CD4-positive, CD25-positive, alpha-beta regulatory T cell (primary cell): ENCODE results near the gene CFAP100. TPM values are rescaled to one million over a fixed set of nuclear protein-coding genes. Genes with fewer than 3 reads are reported as not detected.

Experiments used
- ATAC-seq, 2 donors: fragments of 150-1000 bp; cut with Tn5 transposase; one replicate each; pipeline ENCODE4 v1.10.0; 2021; ENCODE audit warnings: low read depth in 2 of 2, moderate number of reproducible peaks in 2 of 2, moderate library complexity in 1 of 2
- DNase-seq, 3 donors: peaks; one replicate each; pipeline versions ENCODE4 v3.0.0 to v3.0.0-alpha.2; 2012 to 2022; ENCODE audit warnings: mixed read lengths in 1 of 3
- H3K27ac ChIP-seq: one replicate; pipeline ENCODE4 v1.7.0; 2013; ENCODE audit warnings: mild to moderate bottlenecking, low read length; ENCODE audit not compliant: insufficient read depth, poor library complexity, severe bottlenecking
- H3K27me3 ChIP-seq: one replicate; pipeline ENCODE4 v1.7.0; 2013; ENCODE audit warnings: low read length; ENCODE audit not compliant: control insufficient read depth, insufficient read depth
- H3K36me3 ChIP-seq: one replicate; pipeline ENCODE4 v1.7.0; 2013; ENCODE audit warnings: mild to moderate bottlenecking, low read length, moderate library complexity; ENCODE audit not compliant: control insufficient read depth, insufficient read depth
- H3K4me1 ChIP-seq: 2 replicates; pipeline ENCODE4 v1.7.0; 2013; ENCODE audit warnings: mild to moderate bottlenecking, low read length; ENCODE audit not compliant: insufficient read depth, control insufficient read depth, poor library complexity, severe bottlenecking
- H3K4me3 ChIP-seq: one replicate; pipeline ENCODE4 v1.7.0; 2013; ENCODE audit warnings: low read depth, mild to moderate bottlenecking, low read length, moderate library complexity
- H3K9me3 ChIP-seq, 2 experiments: 1 replicate in 1 of 2; 2 replicates in 1 of 2; pipeline ENCODE4 v1.7.0; 2013; ENCODE audit warnings: low read length in 2 of 2, mild to moderate bottlenecking in 1 of 2, moderate library complexity in 1 of 2; ENCODE audit not compliant: control insufficient read depth in 2 of 2
- H3K27ac Mint-ChIP-seq, 3 donors: one replicate each; pipeline ENCODE4 v1.8.0; 2020 to 2022; ENCODE audit warnings: mild to moderate bottlenecking in 3 of 3, mixed read lengths in 3 of 3, moderate library complexity in 2 of 3
- H3K27me3 Mint-ChIP-seq: one replicate; pipeline ENCODE4 v1.8.0; 2022; ENCODE audit warnings: mild to moderate bottlenecking, mixed read lengths
- H3K36me3 Mint-ChIP-seq: one replicate; pipeline ENCODE4 v1.8.0; 2020; ENCODE audit warnings: mixed read lengths
- H3K4me1 Mint-ChIP-seq, 4 donors: one replicate each; pipeline ENCODE4 v1.8.0; 2020 to 2022; ENCODE audit warnings: mixed read lengths in 4 of 4, mild to moderate bottlenecking in 1 of 4
- H3K4me3 Mint-ChIP-seq, 4 donors: one replicate each; pipeline ENCODE4 v1.8.0; 2020 to 2022; ENCODE audit warnings: mild to moderate bottlenecking in 4 of 4, mixed read lengths in 4 of 4, moderate library complexity in 3 of 4
- H3K9me3 Mint-ChIP-seq, 7 donors: one replicate each; pipeline ENCODE4 v1.8.0; 2020 to 2022; ENCODE audit warnings: mixed read lengths in 7 of 7, mild to moderate bottlenecking in 3 of 7, moderate library complexity in 2 of 7
- polyA plus RNA-seq, 4 donors: library from polyadenylated mRNA; unstranded; fragments of 300-500 nt; fragmentation: Illumina TruSeq; gene quantifications; one replicate each; pipeline ENCODE4 v1.2.3, GENCODE V29; 2021
- total RNA-seq: library from RNA; stranded (reverse); gene quantifications from one replicate; pipeline ENCODE4 v1.2.3, GENCODE V29; 2022

Gene CFAP100
- total and polyA plus RNA-seq, 5 donors from 2014 or later: not detected

GRCh38 chr3:126373682-126374601, 20.8 kb upstream of the CFAP100 start:
- DNase-seq (no peak), ATAC-seq (no peak)
- Mint-ChIP-seq H3K9me3 (peaks cover 0 to 2% (median 0%) of the 10 kb centered on the region in 7 donors), H3K27me3 (peaks cover 4% of the 10 kb centered on the region), H3K27ac (no peak overlapping the region), H3K4me3 (no peak overlapping the region), H3K4me1 (no peaks in the 10 kb centered on the region), H3K36me3 (no peaks in the 10 kb centered on the region)
- Histone ChIP-seq H3K27ac (no peak overlapping the region), H3K36me3 (no peaks in the 10 kb centered on the region), H3K9me3 (no peaks in the 10 kb centered on the region), H3K4me1 (no peaks in the 10 kb centered on the region), H3K27me3 (no peaks in the 10 kb centered on the region), H3K4me3 (no peak overlapping the region)

DNA sequence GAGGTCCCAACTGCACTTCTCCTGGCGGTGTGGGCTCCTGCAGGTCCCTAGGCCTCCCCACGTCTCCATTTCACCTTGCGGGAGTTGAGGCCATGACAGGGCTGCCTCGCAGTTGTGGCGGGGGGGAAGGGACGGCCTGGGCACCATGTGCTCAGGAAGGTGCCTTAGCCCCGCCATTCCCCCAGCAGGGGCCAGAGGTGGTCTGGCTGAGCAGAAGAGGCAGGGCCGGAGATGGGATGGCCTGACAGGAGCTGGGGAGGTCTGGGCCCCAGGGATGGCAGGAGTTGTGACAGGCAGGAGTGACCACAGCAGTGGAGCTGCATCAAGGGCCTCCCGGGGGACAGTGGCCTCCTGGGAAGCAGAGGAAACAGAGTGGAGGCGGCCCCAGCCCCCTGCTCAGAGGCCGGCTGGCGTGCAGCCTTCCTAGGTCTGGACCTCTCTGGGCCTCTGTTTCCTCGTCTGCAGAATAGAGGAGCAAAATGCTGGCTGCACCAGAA, 18.8 kb upstream of the CFAP100 start:
- ATAC-seq (no peak), DNase-seq (no peak)
- H3K4me3 ChIP-seq: no peak overlapping the region
- Mint-ChIP-seq H3K4me1 (no peaks in the 10 kb centered on the region), H3K9me3 (no peaks in the 10 kb centered on the region), H3K36me3 (no peaks in the 10 kb centered on the region), H3K27ac (no peak overlapping the region), H3K27me3 (peaks cover 4% of the 10 kb centered on the region), H3K4me3 (no peak overlapping the region)
- H3K36me3 ChIP-seq: no peaks in the 10 kb centered on the region
- H3K4me1 ChIP-seq: no peaks in the 10 kb centered on the region
- H3K9me3 ChIP-seq: no peaks in the 10 kb centered on the region
- no peaks in the 10 kb centered on the region for H3K27me3 ChIP-seq
- no peak overlapping the region for H3K27ac ChIP-seq

- H3K27ac ChIP-seq: no peak overlapping the region
- Mint-ChIP-seq H3K4me3 (no peak overlapping the region), H3K27me3 (peaks cover 4% of the 10 kb centered on the region)
Measured at GRCh38 chr3:126376444-126376843, 18.3 kb upstream of the CFAP100 start.

DNA sequence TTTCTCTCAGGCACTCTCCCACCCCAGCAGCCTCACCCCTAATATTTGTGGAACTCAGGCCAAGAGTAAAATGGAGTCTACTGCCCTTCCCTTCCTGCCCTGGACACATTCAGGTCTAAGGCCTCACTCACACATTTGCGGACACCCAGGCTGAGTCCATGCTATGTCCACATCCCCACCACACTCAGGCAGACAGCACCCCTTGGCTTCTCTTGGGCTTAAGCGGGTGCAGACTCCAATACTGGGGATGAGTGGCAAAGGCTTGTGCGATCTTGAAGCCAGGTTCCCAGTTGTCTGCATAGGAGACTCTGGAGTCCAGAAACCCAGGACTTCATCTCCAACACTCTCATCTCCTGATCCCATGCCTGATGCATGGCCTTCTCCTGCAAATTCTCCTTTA, 17.5 kb upstream of the CFAP100 start:
- Mint-ChIP-seq H3K4me3 (no peak overlapping the region), H3K9me3 (no peaks in the 10 kb centered on the region), H3K36me3 (no peaks in the 10 kb centered on the region), H3K27me3 (peaks cover 4% of the 10 kb centered on the region), H3K27ac (no peak overlapping the region), H3K4me1 (no peaks in the 10 kb centered on the region)
- no peak overlapping the region for H3K27ac ChIP-seq
- H3K9me3 ChIP-seq: no peaks in the 10 kb centered on the region
- H3K4me3 ChIP-seq: no peak overlapping the region
- no peak for DNase-seq
- H3K36me3 ChIP-seq: no peaks in the 10 kb centered on the region
- no peaks in the 10 kb centered on the region for H3K27me3 ChIP-seq
- H3K4me1 ChIP-seq: no peaks in the 10 kb centered on the region
- no peak for ATAC-seq

More at GRCh38 chr3:126376444-126376843, 18.3 kb upstream of the CFAP100 start:
- Histone ChIP-seq H3K9me3 (no peaks in the 10 kb centered on the region), H3K27me3 (no peaks in the 10 kb centered on the region), H3K4me1 (no peaks in the 10 kb centered on the region), H3K4me3 (no peak overlapping the region), H3K36me3 (no peaks in the 10 kb centered on the region)
- no peak overlapping the region for H3K27ac Mint-ChIP-seq
- H3K4me1 Mint-ChIP-seq: no peaks in the 10 kb centered on the region
- no peak for DNase-seq
- no peaks in the 10 kb centered on the region for H3K9me3 Mint-ChIP-seq
- H3K36me3 Mint-ChIP-seq: no peaks in the 10 kb centered on the region
- no peak for ATAC-seq

DNA sequence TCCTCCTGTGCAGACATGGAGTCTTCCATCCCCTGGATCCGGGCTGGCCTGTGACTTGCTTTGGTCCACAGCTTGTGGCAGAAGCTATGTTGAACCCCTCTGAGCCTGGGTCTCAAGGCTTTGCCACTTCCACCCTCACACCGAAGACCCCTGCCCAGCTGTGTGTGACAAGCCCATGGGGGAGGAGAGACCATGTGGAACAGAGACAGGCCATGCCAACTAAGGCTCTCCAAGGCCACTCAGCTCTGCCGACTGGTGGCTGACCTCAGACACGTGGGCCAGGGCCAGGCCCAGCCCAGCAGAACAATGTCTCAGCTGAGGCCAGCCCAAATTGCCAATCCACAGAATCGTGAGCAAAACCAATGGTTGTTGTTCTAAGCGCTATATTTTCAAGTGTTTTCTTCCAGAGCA, 16.4 kb upstream of the CFAP100 start:
- Mint-ChIP-seq H3K27ac (no peak overlapping the region), H3K36me3 (no peaks in the 10 kb centered on the region), H3K9me3 (peaks cover 0 to 4% (median 2%) of the 10 kb centered on the region in 7 donors), H3K27me3 (peaks cover 4% of the 10 kb centered on the region), H3K4me1 (no peaks in the 10 kb centered on the region), H3K4me3 (no peak overlapping the region)
- ATAC-seq (no peak), DNase-seq (no peak)
- H3K36me3 ChIP-seq: no peaks in the 10 kb centered on the region
- H3K27me3 ChIP-seq: no peaks in the 10 kb centered on the region
- H3K4me1 ChIP-seq: no peaks in the 10 kb centered on the region
- H3K9me3 ChIP-seq: no peaks in the 10 kb centered on the region
- H3K27ac ChIP-seq: no peak overlapping the region
- no peak overlapping the region for H3K4me3 ChIP-seq

- H3K27ac ChIP-seq: no peak overlapping the region
- H3K9me3 ChIP-seq: no peaks in the 10 kb centered on the region
- no peak overlapping the region for H3K4me3 ChIP-seq
- Mint-ChIP-seq H3K9me3 (peaks cover 0 to 7% (median 3%) of the 10 kb centered on the region in 7 donors), H3K4me3 (no peak overlapping the region), H3K4me1 (no peaks in the 10 kb centered on the region), H3K27ac (peak overlapping the region in 1 of 3 donors; percentile 48), H3K27me3 (peaks cover 7% of the 10 kb centered on the region), H3K36me3 (no peaks in the 10 kb centered on the region)
- ATAC-seq: no peak
- H3K27me3 ChIP-seq: no peaks in the 10 kb centered on the region
- H3K36me3 ChIP-seq: no peaks in the 10 kb centered on the region
- DNase-seq: no peak
- H3K4me1 ChIP-seq: no peaks in the 10 kb centered on the region
Measured at GRCh38 chr3:126380011-126380768, 14.5 kb upstream of the CFAP100 start.

DNA sequence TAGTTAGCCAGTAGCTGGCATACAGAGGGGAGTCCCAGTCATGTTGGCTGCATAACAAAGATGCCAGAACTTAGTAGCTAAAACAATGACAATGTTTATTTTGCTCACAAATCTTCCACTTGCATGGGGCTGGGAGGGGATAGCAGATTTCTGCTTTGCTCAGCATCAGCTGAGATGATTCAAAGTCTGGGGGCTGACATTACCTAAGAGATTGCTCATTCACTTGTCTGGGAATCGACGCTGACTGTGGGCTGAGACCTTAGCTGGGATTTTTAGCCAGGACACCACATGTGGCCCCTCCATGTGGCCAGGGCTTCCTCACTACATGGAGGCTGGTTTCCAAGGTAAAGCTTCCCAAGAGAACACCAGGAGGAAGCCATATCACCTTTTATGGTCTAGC, 12.7 kb upstream of the CFAP100 start:
- H3K36me3 Mint-ChIP-seq: no peaks in the 10 kb centered on the region
- no peaks in the 10 kb centered on the region for H3K36me3 ChIP-seq
- H3K27ac Mint-ChIP-seq: no peak overlapping the region
- no peak overlapping the region for H3K27ac ChIP-seq
- no peaks in the 10 kb centered on the region for H3K4me1 Mint-ChIP-seq
- ATAC-seq (no peak), DNase-seq (no peak)
- no peak overlapping the region for H3K4me3 Mint-ChIP-seq
- H3K4me1 ChIP-seq: no peaks in the 10 kb centered on the region
- no peak overlapping the region for H3K4me3 ChIP-seq
- H3K9me3 ChIP-seq: no peaks in the 10 kb centered on the region
- no peaks in the 10 kb centered on the region for H3K27me3 ChIP-seq
- peaks cover 5% of the 10 kb centered on the region for H3K27me3 Mint-ChIP-seq
- H3K9me3 Mint-ChIP-seq: peaks cover 0 to 7% (median 3%) of the 10 kb centered on the region in 7 donors
